ELR (cell line): ENCODE results near the gene MRPL40.
A peak's percentile ranks its signal among the peaks of the same experiment; 100 is the strongest.
"Not testable (repeated sequence)": the region's sequence is repeated elsewhere in the genome, so short reads cannot be mapped to it uniquely, and the experiment has no call there.

Experiments used
- DNase-seq: peaks from one replicate; pipeline ENCODE4 v3.0.0-alpha.2; 2015; ENCODE audit warnings: low read depth

The MRPL40 gene

DNA sequence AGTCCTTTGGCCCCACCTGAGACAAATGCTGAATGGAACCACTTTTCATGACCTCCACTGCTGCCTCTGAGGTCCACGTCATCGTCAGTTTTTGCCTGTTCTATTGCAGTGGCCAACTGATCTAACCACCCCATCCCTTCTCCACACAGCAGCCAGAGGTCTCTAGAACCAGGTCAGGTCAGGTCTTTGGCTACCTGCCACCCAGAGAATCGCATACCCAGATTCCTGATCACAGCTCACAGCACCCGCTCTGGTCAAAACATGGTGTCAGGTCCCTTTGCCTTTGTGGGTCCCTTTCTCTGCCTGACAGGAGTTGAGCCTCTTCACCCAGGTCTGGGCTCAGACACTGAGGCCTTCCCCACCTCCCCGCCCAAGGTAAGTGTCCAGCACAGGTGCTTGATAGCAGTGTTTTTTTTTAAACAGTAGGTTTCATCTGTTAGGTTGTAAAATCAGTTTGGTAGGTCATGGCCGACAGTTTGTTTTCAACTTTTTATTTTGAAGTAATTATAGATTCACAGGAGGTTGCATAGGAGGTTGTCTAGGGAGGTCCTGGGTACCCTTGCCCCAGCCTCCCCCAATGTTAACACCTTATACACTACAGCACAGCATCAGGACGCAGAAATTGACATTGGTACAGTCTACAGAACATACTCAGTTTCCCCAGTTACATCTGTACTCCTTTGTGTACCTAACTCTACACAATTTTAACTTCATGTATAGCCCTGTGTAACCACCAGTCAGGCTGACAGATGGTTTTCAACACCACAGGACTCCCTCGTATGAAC lies 8.3 kb downstream of the MRPL40 start:
- no peak for DNase-seq

DNA sequence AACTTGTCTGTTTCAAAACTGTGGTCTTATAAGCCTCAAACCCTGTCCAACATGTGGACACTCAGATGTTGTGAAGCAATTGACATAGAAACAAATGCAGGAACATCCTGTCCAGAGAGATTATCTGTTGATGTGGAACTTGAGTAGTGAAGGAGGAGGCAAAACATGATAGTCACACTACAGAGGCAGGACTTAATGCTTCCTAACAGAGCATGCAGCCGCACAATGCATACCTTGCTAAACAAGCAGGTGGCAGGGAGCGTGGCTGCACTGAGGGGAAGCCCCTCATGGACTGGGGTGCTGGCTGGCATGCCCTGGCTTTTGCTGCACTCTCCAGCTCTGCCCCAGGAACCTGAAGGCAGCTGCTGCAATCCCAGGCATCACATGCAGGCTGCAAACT lies 9.8 kb downstream of the MRPL40 start:
- no peak for DNase-seq

DNA sequence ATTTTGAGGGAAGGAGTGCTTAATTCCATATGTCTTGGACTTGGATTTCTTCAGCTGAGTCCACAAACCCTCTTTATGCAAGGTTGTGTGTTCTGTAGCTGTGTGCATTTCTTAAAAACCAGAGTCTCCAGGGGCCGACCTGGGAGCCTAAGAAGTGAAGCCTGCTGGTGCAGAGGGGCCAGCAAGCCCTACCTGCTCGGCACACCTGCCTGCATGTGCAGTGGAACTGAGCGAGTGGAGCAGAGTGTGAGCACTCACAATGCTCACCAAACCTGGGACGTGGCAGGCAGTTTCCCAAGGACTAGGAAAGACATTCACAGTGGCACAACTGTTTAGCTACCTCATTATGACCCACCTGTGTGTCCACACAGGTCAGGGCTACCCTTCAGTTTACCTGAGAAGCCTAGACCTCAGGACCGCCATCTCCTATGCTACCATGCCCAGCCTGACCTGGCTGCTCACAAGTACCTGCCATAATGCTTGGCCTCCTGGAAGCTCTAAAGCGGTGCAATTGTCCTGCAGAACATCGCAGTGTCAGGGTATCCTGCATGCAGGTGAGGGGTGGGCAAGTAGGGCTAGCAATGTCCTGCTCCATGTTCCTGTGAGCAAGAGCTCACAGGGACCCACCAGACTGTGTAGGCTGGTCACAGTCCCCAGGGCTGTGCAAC lies 11.3 kb downstream of the MRPL40 start:
- DNase-seq: no peak

DNA sequence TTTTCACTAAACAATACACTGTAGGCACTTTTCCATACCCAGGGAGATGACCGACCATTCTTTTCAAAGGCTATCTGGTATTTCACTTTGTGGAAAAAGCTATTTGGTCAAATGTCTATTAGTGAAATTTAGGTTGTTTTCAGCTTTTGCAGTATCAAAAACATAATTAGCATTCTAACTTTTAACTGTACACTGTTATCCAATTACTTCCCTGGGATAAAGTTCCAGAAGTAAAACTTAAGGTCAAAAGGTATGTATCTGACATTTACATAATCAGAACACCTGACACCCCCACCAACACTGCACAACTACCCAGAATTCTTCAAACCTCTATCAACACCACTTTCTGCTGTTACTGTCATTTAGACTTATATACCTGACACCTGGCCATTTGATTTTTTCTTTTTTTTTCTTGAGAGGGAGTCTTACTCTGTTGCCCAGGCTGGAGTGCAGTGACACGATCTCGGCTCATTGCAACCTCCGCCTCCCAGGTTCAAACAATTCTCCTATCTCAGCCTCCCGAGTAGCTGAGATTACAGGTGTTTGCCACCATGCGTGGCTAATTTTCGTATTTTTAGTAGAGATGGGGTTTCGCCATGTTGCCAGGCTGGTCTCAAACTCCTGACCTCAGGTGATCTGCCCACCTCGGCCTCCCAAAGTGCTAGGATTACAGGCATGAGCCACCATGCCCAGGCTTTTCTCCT lies 13.1 kb downstream of the MRPL40 start:
- not testable (repeated sequence) for DNase-seq

DNA sequence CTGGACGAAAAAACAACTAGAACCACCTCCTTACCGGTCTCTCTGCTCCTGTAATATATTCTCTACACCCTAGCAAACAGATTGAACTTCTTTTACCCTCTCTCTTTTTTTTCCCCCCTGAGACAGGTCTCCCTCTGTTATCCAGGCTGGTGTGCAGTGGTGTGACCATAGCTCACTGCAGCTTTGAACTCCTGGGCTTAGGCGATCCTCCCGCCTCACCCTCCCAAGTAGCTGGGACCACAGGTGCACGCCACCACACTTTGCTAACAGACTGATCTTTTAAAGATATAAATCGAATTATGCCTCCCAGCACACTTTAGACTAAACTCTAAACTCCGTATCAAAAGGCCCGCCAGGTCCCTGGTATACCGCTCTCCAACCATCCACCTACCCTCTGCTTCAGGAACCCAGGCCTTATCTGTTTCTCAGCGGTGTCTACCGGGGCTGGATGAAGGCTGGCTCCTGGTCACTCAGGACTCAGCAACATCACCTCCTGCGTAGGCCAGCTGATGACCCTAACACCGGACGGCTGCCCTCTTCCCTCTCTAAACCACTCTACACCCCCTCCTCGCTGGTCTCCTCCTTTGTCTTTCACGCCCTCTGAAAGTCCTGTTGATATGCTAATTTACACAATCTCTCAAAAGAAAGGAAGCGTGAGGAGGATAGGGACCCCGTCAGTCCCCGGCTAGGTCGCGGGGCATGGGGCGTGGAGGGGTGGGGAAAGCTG lies 14.4 kb downstream of the MRPL40 start:
- DNase-seq: peak; percentile 32

DNA sequence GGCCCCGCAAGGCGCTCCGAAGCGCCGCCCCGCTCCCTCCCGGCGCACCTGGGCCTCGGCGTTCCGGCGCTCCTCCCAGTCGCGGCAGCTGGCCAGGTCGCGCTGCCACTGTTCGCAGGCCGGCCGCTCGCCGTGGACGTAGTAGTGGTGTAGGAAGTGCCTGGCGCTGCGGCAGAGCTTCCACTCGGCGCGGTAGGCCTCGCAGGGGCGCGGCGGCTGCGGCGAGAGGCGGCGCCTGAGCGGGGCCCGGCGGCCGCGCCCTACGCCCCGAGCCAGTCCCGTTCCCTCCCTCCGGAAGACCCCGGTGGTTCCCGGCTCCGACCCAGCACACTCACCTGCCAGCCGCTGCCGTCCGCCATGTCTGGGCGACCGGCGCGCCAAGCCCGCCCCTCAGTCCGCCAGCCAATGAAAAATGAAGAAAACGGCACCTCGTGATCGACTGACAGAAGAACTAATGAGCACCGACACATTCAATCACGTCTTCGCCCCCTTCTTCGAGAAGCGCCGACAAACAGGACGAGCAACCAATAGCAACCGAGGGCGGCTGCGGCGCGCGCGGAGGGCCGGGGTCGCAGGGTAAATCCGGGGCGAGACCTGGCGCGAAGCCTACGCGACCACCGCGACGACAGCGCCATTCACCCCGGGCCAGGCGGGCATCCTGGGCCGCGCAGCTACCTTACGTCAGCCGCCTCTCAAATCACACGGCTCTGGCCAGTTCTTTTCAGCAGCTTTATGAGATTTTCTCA lies 15.2 kb downstream of the MRPL40 start, which contains the start of gene C22orf39:
TSS of gene C22orf39 (minus strand) at position 382 of the 746 bp plus-strand sequence. CDS start at position 359, 23 bp downstream.
- peak; percentile 94 for DNase-seq

DNA sequence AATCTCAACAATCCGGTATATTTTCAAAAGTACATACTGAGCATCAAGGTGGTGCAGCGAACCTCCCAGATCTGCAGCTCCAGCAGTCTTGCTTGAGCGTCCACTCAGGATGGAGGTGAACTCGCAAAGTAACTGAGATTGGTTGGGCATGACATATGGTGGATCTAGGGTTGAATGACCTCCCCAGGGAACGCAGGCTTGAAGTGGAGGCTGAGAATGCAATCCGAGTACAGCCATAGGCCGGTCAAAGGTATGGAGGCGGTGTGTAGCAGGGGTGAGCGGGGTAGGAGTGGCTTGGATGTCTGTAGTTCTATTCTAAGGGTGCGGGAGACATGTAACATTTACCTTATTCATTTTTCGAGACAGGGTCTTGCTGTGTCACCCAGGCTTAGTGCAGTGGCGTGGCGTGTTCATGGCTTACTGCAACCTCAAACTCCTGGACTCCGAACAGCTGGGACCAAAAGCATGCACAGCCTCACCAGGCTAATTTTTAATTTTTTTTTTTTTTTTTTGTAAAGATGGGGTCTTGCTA lies 15.8 kb downstream of the MRPL40 start:
- DNase-seq: peak; percentile 58

DNA sequence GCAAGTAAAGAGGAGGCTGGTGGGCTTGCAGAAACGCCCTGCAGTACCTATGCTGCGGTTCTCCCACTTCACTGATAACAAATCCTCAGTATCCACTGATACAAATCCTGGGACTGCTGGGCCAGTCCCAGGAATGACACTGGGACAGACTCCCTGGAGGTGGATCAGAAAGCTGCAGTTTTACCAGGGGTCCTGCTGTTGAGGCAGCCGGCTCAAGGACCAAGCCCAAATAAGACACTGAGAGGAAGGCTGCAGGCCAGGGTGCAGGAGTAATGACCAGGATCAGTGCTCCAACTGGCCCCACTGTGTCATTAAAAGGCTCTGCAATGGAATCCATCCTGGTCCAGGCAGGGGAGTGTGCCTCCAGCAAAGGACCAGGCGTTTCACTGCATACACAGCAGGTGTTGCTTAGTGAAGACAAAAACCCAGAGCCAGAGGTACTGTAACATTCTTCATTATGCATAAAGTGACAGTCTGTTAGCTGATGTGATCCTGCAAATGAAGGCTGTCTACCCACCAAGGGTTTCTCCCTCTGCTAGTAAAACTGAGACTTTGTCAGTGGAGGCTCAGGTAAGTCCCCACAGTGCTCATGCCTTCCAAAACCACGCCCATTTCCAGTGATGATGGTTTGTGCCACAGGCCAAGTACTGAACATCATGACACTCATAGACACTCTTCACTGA lies 16.5 kb downstream of the MRPL40 start:
- no peak for DNase-seq

DNA sequence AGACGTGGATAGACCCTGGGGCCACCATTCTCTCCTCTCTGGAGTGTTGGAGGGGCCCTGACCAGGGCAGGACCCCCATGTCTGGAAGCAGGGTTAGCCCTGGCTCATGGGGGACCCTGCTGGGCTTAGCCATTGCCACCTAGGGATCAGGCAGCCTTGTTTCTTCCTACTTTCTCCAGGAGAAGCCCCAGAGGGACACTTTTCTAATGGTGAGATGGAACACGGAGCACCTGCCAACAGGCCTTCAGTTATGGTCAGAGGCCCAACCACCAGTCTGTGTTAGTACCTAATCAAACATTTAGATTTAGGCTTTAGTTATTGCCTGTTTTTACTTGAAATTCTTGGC lies 17.1 kb downstream of the MRPL40 start:
- DNase-seq: no peak

DNA sequence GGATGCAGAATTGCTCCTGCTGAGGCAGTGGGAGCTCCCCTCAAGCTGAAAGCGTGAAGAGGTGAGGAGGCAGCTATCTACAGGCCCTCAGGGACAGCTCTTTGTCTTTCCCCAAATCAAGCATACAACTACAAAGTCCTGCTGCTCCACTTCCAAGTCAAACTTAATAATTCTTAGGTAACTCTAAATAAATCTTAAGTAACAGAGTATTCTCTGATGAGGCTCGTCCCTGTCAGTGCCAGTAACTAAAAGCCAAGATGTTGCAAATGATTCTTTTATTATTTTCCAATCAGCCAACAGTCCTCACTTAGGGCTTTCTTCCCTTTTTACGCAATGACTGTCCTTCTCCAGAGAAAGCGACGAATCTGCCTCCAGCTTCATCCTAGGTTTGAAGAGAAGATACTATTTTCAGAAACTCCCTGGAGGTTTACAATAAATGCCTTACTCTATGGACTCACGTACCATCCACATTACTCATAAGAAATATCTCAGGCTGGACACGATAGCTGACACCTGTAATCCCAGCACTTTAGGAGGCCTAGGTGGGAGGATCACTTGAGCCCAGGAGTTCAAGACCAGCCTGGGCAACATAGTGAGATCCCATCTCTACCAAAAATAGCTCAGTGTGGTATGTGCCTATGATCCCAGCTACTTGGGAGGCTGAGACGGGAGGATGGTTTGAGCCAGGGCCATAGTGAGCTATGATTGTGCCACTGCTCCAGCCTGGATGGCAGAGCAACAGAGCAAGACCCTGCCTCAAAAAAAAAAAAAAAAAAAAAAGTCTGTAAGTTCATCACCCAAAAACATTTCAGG lies 18.2 kb downstream of the MRPL40 start:
- no peak for DNase-seq

DNA sequence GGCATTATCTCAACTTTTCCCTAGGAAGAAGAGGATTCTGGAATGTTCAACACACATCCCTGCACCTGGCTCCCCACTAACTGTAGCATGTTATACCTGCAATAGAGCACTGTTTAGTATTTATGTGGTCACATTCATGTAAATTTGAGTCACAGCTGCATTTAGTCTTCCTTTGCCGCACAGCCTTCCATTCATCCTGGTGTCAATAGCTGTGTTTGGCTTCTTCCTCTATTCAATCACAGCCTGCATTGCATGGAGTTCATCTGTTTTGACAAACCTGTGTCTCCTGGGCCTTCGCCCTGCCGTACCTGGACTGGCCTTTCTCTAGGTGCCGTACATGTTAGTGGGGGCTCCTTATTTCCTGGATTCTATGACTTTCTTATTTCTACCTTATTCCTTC lies 19.2 kb downstream of the MRPL40 start:
- DNase-seq: no peak

DNA sequence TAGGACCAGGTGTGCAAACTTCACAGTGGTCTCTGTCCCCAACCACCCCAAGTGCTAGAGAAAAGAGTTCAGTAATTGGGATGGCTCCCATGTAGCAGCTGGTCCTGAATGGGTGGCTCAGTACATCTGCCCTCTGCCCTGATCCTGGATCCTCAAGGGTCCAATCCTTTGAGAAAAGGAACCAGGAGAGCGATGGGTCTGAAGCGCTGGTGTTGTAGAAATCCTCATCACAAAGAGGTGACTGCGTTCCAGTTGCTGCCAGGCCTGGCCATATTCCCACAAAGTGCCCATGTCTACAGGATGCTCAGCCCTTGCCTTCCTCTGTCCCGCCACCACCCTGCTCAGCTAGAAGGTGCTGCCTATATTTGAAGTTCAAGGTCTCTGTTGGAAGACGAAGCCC lies 21.4 kb downstream of the MRPL40 start:
- DNase-seq: no peak

DNA sequence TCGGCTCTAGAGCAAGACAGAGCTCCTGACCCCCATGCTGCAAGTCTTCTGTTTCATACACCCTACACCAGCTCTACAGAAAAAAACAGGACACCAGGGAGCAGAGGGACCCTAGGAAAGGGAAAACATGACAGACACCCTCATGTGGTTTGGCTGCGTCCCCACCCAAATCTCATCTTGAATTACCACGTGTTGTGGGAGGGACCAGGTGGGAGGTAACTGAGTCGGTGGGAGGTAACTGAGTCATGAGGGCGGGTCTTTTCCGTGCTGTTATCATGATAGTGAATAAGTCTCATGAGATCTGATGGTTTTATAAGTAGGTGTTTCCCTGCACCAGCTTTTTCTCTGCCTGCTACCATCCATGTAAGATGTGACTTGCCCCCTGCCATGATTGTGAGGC lies 21.8 kb downstream of the MRPL40 start:
- DNase-seq: no peak

DNA sequence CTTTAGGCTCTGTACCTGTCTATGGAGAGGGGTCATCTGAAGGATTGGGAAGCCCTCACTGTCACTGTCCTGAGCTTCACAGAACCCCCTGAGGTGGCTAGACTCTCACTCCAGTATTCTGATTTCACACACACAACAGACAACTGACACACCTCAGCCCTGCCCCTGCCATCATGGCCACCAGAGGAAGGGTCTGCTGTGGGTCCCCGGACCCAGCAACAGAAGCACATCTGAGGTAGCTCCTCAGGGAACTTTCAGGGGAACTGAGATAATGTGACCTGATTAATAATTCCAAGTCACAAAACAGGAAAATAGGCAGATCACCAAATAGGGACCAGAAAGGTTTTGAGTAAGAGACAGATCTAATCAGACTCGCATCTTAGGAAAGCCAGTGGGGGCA lies 22.7 kb downstream of the MRPL40 start:
- DNase-seq: no peak

DNA sequence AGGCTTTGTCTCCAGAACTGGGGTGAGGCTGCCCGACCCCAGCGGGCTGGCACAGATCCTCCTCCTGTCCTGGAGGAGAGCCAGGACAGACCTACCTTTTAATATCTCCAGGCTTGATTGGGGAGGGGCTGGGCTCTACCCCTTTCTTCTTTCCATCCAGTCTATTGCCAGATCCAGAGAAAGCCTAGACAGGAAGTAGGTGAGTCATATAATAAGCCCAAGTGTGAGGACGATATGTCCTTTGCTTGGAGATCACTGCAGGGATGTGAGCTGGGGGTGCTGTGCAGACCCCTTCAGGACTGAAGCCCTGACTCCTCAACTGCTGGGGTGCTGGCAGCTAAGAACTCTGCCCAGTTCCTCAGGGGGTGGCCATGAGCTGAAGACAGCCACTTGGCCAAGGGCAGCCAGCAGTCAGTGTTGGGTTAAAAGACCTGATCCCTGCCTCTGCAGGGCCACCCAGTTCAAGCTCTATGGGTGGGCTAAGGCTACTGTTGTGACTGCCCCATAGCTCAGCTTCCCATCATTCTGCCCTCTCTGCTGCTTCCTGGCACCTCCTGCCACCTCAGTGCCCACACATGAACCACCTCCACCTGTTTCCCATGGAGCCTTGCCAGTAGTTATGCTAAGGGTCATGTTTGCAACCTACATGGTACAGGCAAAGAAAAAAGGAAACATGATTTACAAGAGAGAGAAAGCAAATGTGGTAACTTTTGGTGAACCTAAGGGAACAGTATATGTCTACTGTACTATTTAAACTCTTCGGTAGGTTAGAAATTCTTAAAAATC lies 23.4 kb downstream of the MRPL40 start:
- DNase-seq: peak; percentile 49

DNA sequence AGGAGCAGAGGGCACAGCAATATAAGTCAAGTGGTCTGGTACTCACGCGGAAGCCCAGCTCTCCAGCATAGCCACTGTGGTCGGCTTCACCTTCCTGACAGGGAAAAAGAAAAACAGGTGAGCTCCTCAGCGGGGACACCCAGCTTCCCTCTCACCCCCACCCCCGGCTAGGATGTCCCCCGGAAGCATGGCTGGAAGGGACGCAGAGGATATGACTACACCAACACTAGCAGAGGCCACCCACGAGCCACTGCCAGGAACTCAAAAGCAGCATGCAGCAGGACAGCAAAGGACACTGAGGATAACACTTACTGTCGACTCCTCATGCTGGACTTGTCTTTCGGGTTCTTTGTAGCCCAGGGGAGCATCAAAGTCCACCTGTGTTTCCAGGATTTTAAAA lies 24.2 kb downstream of the MRPL40 start:
- DNase-seq: no peak

DNA sequence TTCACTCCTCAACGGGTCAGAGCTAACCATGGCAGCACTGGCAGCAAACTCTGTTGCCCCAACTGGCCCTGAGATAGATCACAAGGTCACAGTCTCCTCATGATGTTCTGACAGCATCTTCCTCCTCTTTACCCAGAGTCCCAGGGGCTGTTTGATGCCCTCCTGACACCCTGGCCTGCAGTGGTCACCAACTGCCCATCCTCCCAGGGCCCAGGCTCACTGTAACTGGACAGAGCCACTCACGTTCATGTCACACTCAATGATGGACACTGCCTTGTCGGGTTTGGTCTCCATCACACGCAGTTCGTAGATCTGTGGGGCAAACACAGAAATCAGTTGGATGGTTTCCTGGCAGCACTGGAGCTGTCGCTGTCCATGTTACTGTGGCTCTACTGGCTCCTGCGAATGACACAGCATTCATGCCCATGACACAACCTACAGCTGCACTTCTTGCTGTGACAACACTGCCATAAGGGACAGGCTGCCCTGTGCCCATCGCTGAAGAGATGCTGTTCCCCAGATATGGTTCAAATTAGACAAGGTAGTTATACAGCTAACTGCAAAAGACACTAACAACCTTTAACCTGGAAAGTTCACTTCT lies 25.6 kb downstream of the MRPL40 start:
- DNase-seq: no peak

DNA sequence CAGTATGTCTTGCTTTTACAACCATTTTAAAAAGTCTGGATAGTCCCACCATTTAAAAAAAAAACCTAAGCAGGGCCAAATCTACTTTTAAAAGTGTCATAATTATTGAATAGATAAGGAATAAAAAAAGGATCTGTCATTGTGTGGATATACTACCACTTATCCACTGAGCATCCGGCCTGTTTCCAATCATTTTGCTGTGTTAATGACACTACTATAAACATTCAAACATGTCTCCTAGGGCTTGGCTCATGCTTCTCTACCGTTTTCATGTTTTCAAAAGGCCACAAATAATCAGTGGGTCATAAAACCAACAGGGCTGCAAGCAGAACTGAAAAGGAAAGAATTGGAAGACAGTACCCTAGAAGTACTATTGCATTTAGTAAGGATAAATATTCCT lies 27.7 kb downstream of the MRPL40 start:
- DNase-seq: no peak

DNA sequence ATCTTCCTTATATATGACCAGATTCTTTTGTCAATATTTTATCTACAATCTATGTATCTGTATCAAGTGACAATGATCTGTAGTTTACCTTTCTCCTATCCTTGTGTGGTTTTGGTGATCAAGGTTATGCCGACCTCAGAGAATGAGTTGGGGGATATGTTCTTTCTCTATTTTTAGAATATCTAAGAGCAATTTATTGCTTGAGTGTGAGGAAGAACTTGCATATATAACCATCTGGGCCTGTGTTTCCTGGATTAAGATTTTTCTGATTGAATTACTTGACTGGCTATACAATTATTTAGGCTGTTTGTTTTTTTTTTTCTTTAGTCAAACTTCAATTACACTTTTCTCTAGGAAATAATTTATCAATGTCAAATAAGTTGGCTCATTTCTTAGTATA lies 29.2 kb downstream of the MRPL40 start:
- no peak for DNase-seq
